Mucosa of descending colon (tissue), 3 donors: ENCODE measurements around the gene B4GALT1. TPM values are rescaled to one million over a fixed set of nuclear protein-coding genes. Genes with fewer than 3 reads are reported as not detected.
A peak's percentile ranks its signal among the peaks of the same experiment; 100 is the strongest.

ENCODE experiments used
- ATAC-seq: fragments of 200-7000 bp; cut with Tn5 transposase; one replicate; pipeline ENCODE4 v1.9.1; 2020; ENCODE audit warnings: mild to moderate bottlenecking, moderate library complexity
- DNase-seq, 3 donors: peaks; one replicate each; pipeline ENCODE4 v3.0.0-alpha.2; 2020
- H3K36me3 ChIP-seq: fragments of 200-600 bp; one replicate; pipeline ENCODE4 v1.8.0; 2021; ENCODE audit warnings: low read depth, mild to moderate bottlenecking
- H3K4me1 ChIP-seq: fragments of 200-600 bp; one replicate; pipeline ENCODE4 v1.8.0; 2021; ENCODE audit warnings: low read depth, mild to moderate bottlenecking
- H3K4me3 ChIP-seq: fragments of 200-600 bp; one replicate; pipeline ENCODE4 v1.8.0; 2021; ENCODE audit warnings: mild to moderate bottlenecking
- H3K9me3 ChIP-seq: fragments of 200-600 bp; one replicate; pipeline ENCODE4 v1.8.0; 2021; ENCODE audit warnings: mild to moderate bottlenecking
- CTCF ChIP-seq: fragments of 200-600 bp; IDR thresholded peaks from one replicate; pipeline ENCODE4 v1.8.0; 2022; ENCODE audit warnings: antibody characterized with exemption, mild to moderate bottlenecking
- intact Hi-C, 2 donors: fragments of 100-400 bp; cut with DNase I in 1 of 2; cut with micrococcal nuclease in 1 of 2; formaldehyde crosslinking; loops; one replicate each; pipeline versions ENCODE4 v1.11.0 to v1.11.1; 2022; cut with DNase I, micrococcal nuclease
- total RNA-seq, 3 donors: library from RNA; stranded (reverse); fragmentation: NEBNext Ultra II Directional in 2 of 3; extraction: Animal tissue kit (Norgen Biotek cat#: 25700) in 2 of 3; gene quantifications; one replicate each; pipeline versions ENCODE4 v1.2.1 to v1.2.4, GENCODE V29; 2021 to 2023
- donor health status: DM: no; HTN: no; CAD: no; lungs with moderate emphysema.
- donor health status: DM: no; HTN: no; CAD: no.
- donor health status: DM: no; HTN: yes; CAD: no.

The B4GALT1 gene
- total RNA-seq, 3 donors from 2014 or later = 66.0 to 203 (median 103) TPM

- DNase-seq (no peak), ATAC-seq (no peak)
- H3K4me3 ChIP-seq = no peak overlapping the region
- intact Hi-C loops = no loop called here
- no peak for TF ChIP-seq CTCF
- no peaks in the 10 kb centered on the region for H3K9me3 ChIP-seq
- no peaks in the 10 kb centered on the region for H3K4me1 ChIP-seq
- H3K36me3 ChIP-seq = no peaks in the 10 kb centered on the region
Measured at GRCh38 chr9:33112094-33112493, 55.0 kb downstream of the B4GALT1 start.

- no peak for DNase-seq
- no peaks in the 10 kb centered on the region for H3K4me1 ChIP-seq
- intact Hi-C loops = no loop called here
- H3K4me3 ChIP-seq = no peak overlapping the region
- no peak for TF ChIP-seq CTCF
- ATAC-seq = no peak
- no peaks in the 10 kb centered on the region for H3K36me3 ChIP-seq
- H3K9me3 ChIP-seq = no peaks in the 10 kb centered on the region
Measured at GRCh38 chr9:33111631-33112030, 55.5 kb downstream of the B4GALT1 start.

DNA sequence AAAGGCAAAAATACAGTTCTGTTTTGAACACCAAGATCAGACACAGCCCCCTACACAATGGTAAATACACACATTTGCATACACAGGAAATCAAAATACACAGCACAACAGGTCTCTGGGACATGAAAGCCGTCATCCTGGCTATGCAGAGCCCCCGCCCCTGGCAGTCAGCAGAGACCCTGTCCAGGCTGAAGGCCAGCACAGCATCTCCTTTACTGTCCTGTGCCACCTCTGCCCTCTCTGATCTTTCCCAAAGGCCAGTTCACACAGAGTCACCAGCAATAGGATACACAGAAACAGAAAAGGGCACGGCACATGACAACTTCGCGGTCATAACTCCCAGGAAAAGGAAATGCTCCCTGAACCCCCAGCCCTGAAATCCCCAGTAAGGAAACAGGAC lies 56.5 kb downstream of the B4GALT1 start:
- H3K36me3 ChIP-seq = no peaks in the 10 kb centered on the region
- no peak for TF ChIP-seq CTCF
- no peaks in the 10 kb centered on the region for H3K9me3 ChIP-seq
- DNase-seq (no peak), ATAC-seq (no peak)
- intact Hi-C loops = no loop called here
- no peaks in the 10 kb centered on the region for H3K4me1 ChIP-seq
- no peak overlapping the region for H3K4me3 ChIP-seq

DNA sequence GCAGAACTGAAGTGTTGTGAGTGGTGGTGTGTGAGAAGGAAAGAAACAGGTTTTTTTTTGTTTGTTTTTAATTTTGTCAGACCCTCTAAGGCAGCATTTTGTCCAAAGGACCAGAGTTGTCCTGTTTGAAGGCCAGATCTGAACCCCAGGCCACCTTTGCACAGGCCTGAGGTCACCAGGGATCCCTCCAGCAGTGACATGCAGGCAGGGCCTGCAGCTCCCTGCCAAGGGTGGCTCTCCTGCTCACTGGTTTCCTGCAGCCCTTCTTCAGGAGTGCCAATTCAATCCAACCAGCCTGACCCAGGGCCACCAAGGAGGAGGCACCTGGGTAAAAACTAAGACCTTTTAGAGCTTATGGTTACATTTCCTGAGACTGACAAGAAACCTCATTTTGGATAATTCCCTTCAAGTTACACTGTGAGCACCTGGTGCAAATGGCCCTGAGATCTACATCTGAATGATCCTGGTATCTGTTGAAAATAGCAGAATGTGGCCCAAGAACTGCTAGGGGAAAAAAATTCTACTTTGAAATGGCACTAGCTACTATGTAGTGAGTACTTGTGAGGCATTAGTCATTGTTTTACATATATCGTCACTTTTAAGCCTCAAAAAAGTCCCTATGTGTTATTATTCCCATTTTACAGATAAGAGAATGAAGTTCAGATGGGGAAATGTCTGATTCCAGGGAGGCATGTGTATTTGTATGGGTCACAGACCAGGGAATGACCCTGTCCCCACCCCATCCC lies 57.1 kb downstream of the B4GALT1 start:
- DNase-seq (no peak), ATAC-seq (no peak)
- no peaks in the 10 kb centered on the region for H3K36me3 ChIP-seq
- TF ChIP-seq CTCF = no peak
- intact Hi-C loops = no loop called here
- H3K9me3 ChIP-seq = no peaks in the 10 kb centered on the region
- no peaks in the 10 kb centered on the region for H3K4me1 ChIP-seq
- no peak overlapping the region for H3K4me3 ChIP-seq

DNA sequence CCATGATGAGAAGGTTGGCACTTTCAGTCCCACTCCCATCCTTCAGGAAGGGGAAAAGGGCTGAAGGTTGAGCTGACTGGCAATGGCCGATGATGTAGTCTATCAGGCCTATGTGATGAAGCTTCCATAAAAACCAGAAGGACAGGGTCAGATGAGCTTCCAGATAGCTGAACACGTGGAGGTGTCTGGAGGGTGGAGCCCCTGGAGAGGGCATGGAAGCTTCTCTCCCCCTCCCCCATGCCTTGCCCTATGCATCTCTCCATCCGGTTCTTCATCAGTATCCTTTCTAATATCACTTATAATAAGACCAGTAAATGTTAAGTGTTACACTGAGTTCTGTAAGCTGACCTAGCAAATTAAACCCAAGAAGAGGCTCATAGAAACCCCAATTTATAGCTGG lies 58.0 kb downstream of the B4GALT1 start:
- intact Hi-C loops = no loop called here
- DNase-seq = no peak
- Histone ChIP-seq H3K4me1 (no peaks in the 10 kb centered on the region), H3K9me3 (no peaks in the 10 kb centered on the region), H3K36me3 (no peaks in the 10 kb centered on the region), H3K4me3 (no peak overlapping the region)
- TF ChIP-seq CTCF = no peak
- peak; percentile 15 for ATAC-seq

DNA sequence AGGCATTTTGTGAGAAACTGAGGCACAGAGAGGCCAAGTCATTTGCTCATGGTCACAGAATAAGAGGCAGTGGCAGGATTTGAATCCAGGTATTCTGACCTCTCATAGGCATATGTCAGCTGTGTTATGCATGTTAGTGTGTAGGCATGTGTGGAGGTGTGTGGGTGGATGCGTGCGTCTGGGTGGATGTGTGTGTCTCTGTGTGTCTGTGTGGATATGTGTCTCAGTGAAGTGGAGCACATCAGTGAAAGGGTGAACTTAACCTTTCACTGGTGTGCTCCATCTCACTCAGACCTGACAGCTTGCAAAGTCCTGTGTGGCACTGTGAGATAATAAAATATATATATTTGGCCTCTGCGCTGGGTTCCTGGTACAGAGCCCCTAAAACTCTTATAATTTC lies 58.7 kb downstream of the B4GALT1 start:
- Histone ChIP-seq H3K9me3 (no peaks in the 10 kb centered on the region), H3K4me1 (no peaks in the 10 kb centered on the region), H3K36me3 (no peaks in the 10 kb centered on the region), H3K4me3 (no peak overlapping the region)
- DNase-seq (no peak), ATAC-seq (no peak)
- TF ChIP-seq CTCF = no peak
- intact Hi-C loops = no loop called here
